Lung microvascular endothelial cell (primary cell): ENCODE results near the gene GPR45. TPM values are rescaled to one million over a fixed set of nuclear protein-coding genes. Genes with fewer than 3 reads are reported as not detected.

ENCODE experiments used
- total RNA-seq: library from RNA; depleted of rRNA; stranded (reverse); fragments of >200 nt; gene quantifications from 2 replicates; pipeline ENCODE4 v1.2.1, GENCODE V29; 2014

GPR45 gene
- total RNA-seq, 1 donor from 2014 or later: not detected

Other genes with a start within 250 kb of the GPR45 start
- 15.5 and 16.3 TPM in 2 replicates for gene MRPS9, start 203.7 kb upstream of the GPR45 start, total RNA-seq
- 32.7 and 64.1 TPM in 2 replicates for gene TGFBRAP1, start 88.0 kb downstream of the GPR45 start, total RNA-seq
- 7.6 and 11.7 TPM in 2 replicates for gene C2orf49, start 95.8 kb downstream of the GPR45 start, total RNA-seq
- gene FHL2, start 157.3 kb downstream of the GPR45 start, total RNA-seq: 31.4 and 32.9 TPM in 2 replicates